Ectodermal cell (in vitro differentiated cells): ENCODE data around the gene BABAM2.

Source experiments
- H3K27ac ChIP-seq: 2 replicates; pipeline ENCODE4 v1.7.0; 2013; ENCODE audit warnings: mild to moderate bottlenecking, low read depth, low read length; ENCODE audit not compliant: insufficient read depth, poor library complexity, severe bottlenecking
- H3K27me3 ChIP-seq: 2 replicates; pipeline ENCODE4 v1.7.0; 2013; ENCODE audit warnings: mild to moderate bottlenecking, low read length; ENCODE audit not compliant: insufficient read depth, control insufficient read depth, poor library complexity, severe bottlenecking
- H3K36me3 ChIP-seq: one replicate; pipeline ENCODE4 v1.7.0; 2013; ENCODE audit warnings: low read length; ENCODE audit not compliant: control insufficient read depth, insufficient read depth
- H3K4me1 ChIP-seq: one replicate; pipeline ENCODE4 v1.7.0; 2013; ENCODE audit warnings: low read length; ENCODE audit not compliant: control insufficient read depth, insufficient read depth
- H3K4me3 ChIP-seq: 2 replicates; pipeline ENCODE4 v1.7.0; 2013; ENCODE audit warnings: low read depth, low read length, control low read depth; ENCODE audit not compliant: insufficient read depth
- H3K9me3 ChIP-seq: 2 replicates; pipeline ENCODE4 v1.7.0; 2013; ENCODE audit warnings: mild to moderate bottlenecking, low read length, moderate library complexity; ENCODE audit not compliant: control insufficient read depth
- WGBS, 2 experiments: methylation state at CpG; one replicate each; pipeline ENCODE4 v1.1.7; 2013; ENCODE audit warnings: missing lambda C conversion rate in 2 of 2; 5-methylcytosine and 5-hydroxymethylcytosine counted together

BABAM2 gene

DNA sequence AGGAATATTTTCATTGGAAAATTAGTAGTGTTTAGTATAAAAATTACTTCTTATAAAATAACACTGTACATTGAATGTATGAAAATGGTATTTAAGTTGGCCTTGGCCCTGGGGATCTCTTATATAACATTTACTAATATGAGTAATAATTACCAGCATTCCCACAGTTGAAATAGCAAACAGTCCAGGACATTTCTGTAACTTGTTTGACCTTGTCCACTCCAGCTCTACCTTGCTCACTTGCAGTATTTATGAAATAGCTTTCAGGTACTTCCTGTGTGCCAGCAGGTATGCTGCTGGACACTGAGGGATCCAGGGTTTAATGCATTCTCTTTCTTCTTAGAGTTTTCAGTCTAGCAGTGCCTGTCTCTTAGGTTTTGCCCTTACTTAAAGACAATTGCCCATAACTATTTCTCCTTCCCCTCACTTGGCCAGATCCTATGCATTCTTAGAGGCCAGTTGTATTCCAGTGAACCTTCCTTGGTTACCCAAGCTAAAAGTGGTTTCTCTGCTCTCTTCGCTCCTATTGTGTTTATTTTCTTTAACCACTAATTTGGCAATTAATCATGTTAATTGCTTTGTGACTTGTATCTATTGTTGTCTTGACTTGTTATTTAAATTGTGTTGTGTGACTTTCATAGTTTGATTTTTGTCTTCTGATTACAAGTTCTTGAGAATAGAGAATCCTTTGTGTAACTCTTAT is 25.9 kb downstream of the BABAM2 start:
- H3K27me3 ChIP-seq = no peaks in the 10 kb centered on the region
- H3K27ac ChIP-seq = no peak overlapping the region
- H3K9me3 ChIP-seq = no peaks in the 10 kb centered on the region
- no peak overlapping the region for H3K4me3 ChIP-seq
- peaks cover 4% of the 10 kb centered on the region for H3K4me1 ChIP-seq
- no peaks in the 10 kb centered on the region for H3K36me3 ChIP-seq
- 100% methylated on average over 1 of the region's 1 CpG for WGBS, 2 experiments

DNA sequence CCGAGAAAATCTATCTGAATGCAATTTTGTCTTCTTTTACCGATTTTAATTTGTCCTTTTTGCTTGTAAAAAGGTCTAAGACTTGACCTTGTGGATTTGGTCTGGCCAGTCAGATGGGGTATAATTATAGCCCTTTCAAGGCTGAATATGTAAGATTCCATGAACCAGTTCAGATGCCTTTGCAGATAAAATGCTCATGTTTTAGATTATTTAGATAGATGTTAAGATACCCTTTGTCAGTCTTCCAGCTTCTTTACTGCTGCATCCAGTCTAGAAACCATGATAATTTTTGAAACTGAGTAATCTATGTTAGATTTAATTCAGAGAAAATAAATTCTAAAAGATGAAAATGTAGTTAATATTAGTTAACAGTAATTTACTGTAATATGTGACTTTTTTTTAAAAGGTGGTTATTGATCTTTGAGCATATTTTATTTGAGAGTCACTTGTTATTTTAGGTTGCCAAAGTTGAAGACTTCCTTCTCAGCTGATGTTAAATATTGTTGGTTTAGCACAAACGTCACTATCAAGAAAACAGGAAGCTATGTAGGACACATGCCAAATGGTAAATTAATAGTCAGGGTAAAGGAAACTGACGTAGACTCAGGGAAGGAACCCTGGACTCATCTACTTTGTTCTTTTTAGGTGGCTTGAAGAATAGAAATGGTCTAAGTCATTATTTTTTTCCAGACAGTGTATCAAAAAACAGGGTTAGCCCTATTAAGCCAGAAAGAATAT is 29.8 kb downstream of the BABAM2 start:
- no peaks in the 10 kb centered on the region for H3K36me3 ChIP-seq
- no peaks in the 10 kb centered on the region for H3K27me3 ChIP-seq
- no peaks in the 10 kb centered on the region for H3K4me1 ChIP-seq
- no peak overlapping the region for H3K27ac ChIP-seq
- 90 to 93% methylated on average over 4 of the region's 4 CpGs for WGBS, 2 experiments
- H3K9me3 ChIP-seq = no peaks in the 10 kb centered on the region
- no peak overlapping the region for H3K4me3 ChIP-seq

DNA sequence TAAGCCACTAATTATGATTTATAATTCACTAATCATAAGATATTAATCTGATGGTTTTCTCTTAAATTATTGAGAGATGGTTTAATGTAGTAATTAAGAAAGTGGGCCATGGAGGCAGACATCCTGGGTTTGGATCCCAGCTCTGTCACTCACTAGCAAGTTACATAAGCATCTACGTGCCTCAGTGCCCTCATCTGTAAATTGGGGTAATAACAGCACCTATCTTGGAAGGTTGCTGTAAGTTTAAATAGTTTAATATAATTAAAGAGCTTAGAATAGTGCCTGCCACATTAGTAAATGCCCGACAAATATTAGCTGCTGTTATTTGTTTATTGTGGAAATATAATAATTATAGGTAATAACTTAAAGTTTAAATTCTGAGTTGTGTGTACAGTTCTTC is 30.9 kb downstream of the BABAM2 start:
- no peak overlapping the region for H3K4me3 ChIP-seq
- no peaks in the 10 kb centered on the region for H3K27me3 ChIP-seq
- 100% methylated on average over 1 of the region's 2 CpGs for WGBS, 2 experiments
- no peaks in the 10 kb centered on the region for H3K4me1 ChIP-seq
- no peaks in the 10 kb centered on the region for H3K9me3 ChIP-seq
- no peaks in the 10 kb centered on the region for H3K36me3 ChIP-seq
- H3K27ac ChIP-seq = no peak overlapping the region

DNA sequence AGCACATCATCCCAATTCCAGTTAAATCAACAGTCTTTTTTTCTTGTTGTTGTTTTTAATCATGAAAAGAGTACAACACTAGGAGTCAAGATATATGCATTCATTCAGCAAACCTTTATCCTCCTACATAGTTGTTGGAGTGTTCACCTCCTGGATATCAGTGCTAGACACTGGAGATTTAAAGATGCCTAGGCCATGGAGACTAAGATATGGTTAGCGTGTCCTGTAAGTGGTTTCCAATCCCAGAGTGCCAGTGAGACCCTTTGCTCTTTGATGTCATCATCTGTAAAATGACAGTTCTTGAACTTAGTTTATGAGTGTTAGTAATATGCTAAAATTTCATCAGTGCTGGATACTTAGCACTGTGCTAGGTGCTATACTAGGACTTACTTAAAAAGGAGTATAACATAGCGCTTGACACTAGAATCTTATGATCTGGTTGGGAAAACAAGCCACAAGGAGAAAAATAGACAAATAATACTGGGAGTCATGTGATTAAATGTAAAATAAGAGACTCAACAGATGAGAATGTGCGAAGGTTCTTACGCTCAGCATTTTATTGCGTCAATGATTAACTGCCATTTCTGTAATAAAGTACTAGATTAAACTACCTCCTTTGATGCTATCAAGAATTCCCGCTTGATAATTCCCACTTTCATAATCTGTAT is 31.5 kb downstream of the BABAM2 start:
- H3K27me3 ChIP-seq = no peaks in the 10 kb centered on the region
- no peaks in the 10 kb centered on the region for H3K36me3 ChIP-seq
- H3K27ac ChIP-seq = no peak overlapping the region
- no peaks in the 10 kb centered on the region for H3K9me3 ChIP-seq
- WGBS, 2 experiments = 77 to 91% methylated on average over 2 to 6 of the region's 6 CpGs
- H3K4me1 ChIP-seq = no peaks in the 10 kb centered on the region
- no peak overlapping the region for H3K4me3 ChIP-seq

DNA sequence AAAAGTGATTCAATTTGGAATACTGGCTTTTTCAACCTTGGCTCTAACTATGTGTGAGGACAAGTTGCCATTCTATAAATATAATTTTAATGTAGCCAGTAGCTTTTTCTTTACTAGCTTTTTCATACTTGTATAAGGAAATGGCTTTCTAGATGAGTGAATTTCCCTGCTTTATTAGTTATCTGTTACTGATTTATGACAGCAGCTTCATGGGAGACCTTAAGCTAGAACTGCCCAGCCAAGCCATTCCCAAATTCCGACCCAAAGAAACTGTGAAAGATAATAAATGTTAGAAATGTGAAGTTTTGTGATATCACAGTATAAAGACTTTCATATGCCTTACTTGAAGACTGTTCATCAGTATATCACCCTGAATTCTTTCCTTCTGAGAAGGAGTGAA is 32.3 kb downstream of the BABAM2 start:
- no peaks in the 10 kb centered on the region for H3K36me3 ChIP-seq
- no peaks in the 10 kb centered on the region for H3K27me3 ChIP-seq
- H3K27ac ChIP-seq = no peak overlapping the region
- WGBS, 2 experiments = no CpG with 5 or more reads among the region's 1 CpG
- H3K9me3 ChIP-seq = no peaks in the 10 kb centered on the region
- H3K4me1 ChIP-seq = no peaks in the 10 kb centered on the region
- H3K4me3 ChIP-seq = no peak overlapping the region

DNA sequence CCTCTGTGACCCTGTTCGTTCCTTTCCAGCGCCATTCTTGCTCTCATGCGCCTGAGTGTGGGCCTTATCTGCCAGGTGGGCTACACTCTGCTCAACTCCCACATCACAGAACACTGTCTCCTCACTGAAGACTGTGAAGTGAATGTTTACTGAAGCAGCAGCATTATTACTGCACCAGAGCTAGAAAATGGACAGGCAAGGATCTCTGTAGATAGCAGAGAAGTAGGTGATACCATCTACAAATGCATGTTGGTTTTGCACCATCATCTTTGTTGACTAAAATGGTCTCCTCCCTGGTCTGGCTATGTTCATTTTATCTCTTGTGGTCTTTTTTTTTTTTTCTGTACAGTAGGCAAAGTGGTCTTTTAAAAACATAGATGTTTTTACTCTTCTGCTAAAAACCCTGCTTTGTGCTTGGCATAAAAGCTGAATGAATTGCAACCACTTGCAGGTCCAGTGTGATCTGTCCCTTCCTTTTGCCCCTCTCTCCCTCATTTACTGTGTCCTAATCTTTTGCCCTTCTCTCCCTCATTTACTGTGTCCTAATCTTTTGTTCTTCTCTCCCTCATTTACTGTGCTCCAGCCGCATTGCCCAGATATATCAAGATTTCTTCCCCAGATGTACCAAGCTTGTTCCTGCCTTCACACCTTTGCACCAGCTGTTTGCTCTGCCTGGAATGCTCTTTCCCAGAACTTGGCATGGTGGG is 35.4 kb downstream of the BABAM2 start:
- Histone ChIP-seq H3K27ac (no peak overlapping the region), H3K36me3 (no peaks in the 10 kb centered on the region), H3K4me3 (no peak overlapping the region), H3K9me3 (no peaks in the 10 kb centered on the region), H3K27me3 (no peaks in the 10 kb centered on the region), H3K4me1 (no peaks in the 10 kb centered on the region)
- WGBS, 2 experiments = 97% methylated on average over 4 of the region's 4 CpGs

DNA sequence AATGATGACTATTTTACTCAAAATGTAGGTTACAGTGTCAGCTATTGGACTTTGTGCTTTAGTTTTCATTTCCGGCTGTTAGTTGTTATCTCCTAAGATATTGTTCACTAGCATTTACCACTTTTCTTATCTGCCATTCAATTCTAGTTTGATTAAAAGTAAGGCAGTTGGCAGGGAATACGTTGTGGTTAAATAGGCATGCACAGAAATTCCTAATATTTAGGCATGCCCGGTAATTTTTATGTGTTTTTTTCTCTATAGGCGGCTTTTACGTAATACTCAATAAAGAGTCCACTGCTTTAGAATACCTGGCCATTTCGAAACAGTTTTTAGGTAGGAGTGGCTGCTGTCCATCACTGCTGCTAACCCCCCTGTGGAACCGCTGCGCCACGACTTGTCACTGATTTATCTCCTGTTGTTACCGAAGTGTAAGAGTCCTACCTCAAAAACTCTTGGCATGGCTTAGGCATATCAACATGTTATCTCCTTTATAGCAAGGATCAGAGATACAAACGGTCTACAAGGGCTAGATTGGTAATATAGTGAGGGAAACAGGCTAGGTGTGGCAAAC is 39.5 kb downstream of the BABAM2 start:
- Histone ChIP-seq H3K9me3 (no peaks in the 10 kb centered on the region), H3K27ac (no peak overlapping the region)
- WGBS, 2 experiments = 90 to 92% methylated on average over 11 of the region's 11 CpGs

DNA sequence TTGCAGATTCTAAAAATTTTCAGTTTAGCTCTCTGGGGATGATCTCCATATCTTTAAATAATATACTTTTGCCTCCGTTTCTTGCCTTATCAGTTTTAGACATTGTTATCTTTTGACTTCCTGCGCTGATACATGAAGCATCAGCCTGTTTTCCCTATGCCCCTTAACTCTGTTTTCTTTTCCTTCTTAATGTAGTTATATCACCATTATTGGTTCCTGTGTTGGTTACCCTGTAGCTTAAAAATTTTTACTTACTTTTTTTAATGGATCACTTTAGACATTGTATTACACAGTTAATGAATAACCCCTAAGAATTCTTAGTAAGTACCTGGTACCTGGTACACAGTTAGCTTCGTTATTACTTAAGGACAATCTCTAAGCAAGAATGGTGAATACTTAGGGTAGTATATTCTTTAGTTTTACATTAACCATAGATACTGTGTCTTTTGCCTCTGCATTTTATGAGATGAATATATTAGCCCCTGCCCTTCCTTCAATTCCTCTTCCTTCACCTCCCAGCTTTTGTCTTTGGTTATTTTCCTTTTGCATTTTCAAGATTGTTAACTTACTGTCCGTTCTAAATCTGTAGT is 40.9 kb downstream of the BABAM2 start:
- Histone ChIP-seq H3K9me3 (no peaks in the 10 kb centered on the region), H3K27ac (no peak overlapping the region), H3K4me3 (no peak overlapping the region), H3K4me1 (no peaks in the 10 kb centered on the region), H3K27me3 (no peaks in the 10 kb centered on the region), H3K36me3 (no peaks in the 10 kb centered on the region)
- 93 to 100% methylated on average over 3 to 4 of the region's 4 CpGs for WGBS, 2 experiments

More for the DNA sequence above, 39.5 kb downstream of the BABAM2 start:
- H3K27me3 ChIP-seq = no peaks in the 10 kb centered on the region
- no peaks in the 10 kb centered on the region for H3K36me3 ChIP-seq
- H3K4me3 ChIP-seq = no peak overlapping the region
- H3K4me1 ChIP-seq = no peaks in the 10 kb centered on the region

DNA sequence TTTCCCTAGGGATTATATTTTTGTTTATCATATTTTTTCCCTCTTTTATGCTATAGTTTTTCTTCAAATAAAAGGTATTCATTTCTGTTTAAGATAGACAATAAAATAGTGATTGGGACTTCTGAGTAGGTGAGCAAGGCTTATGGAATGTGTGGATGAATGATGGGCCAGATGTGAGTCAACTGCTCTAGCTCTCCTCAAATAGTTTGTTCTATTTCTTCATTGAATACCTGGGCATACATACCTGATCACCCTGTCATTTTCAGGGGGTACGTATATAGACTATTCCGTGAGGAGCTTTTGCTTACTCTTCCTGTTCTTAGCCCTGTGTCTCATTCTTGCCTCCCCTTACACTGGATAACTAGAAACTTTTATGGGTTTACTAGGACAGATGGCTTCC is 41.9 kb downstream of the BABAM2 start:
- Histone ChIP-seq H3K9me3 (no peaks in the 10 kb centered on the region), H3K36me3 (no peaks in the 10 kb centered on the region), H3K4me3 (no peak overlapping the region), H3K4me1 (no peaks in the 10 kb centered on the region), H3K27ac (no peak overlapping the region), H3K27me3 (no peaks in the 10 kb centered on the region)
- 100% methylated on average over 2 of the region's 2 CpGs for WGBS, 2 experiments
